ENCODE measurements around the gene B3GNT7.

Gene B3GNT7

DNA sequence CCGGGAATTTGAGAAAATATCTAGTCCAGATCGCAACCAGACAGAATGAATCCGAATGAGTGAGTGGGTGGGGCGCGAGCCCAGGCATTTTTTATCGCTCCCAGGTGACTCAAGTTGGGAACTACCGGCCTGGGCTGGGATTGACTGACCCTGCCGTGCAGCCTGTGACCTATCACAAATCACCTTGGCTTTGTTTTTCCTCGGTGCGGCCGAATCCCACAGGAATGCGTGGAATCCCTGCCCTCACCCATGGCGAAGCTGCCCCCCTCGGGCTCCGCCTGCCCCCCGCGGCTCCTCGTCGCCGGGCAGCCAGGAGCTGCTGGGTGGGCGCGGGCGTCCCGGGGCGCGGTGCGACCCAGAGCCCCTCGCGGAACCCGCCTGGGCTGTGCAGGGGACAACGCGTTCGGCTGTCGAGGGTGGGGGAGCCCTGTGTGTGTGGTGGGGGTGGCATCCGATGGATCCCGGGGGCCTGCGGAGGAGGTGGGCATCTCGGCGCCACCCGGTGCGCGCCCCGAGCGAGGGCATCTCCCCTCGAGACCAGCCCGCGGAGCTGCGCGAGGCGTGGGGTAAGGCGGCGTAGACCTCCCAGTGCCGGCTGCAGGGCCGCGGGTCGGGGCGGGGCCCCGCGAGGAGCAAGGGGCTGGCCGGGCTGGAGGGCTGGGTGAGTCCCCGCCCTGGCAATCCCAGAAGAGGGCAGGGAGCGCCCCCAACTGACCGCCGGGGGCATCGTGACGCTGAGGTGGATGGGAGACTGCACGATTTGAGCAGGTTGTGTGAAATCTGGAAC is 16.5 kb downstream of the B3GNT7 start:
- Histone ChIP-seq H3K4me2 (ENCODE audit: low read depth, low read length, poor library complexity, severe bottlenecking) (no peak overlapping the region), H3K9me3 (ENCODE audit: insufficient read depth, low read depth, low read length) (peaks cover 9% of the 10 kb centered on the region; the same call in 1 of the 2 replicates), H3K36me3 (ENCODE audit: insufficient read depth, low read length) (no peaks in the 10 kb centered on the region), H2AFZ (ENCODE audit: low read length) (no peak overlapping the region), H3K27me3 (ENCODE audit: insufficient read depth, low read length, poor library complexity, severe bottlenecking) (no peaks in the 10 kb centered on the region), H3K79me2 (ENCODE audit: insufficient read depth, low read length) (no peaks in the 10 kb centered on the region), H3K9ac (ENCODE audit: low read depth, low read length, poor library complexity, severe bottlenecking) (no peak overlapping the region), H3K9me2 (replicated peaks; ENCODE audit: low read depth, low read length) (no peaks in the 10 kb centered on the region), H3K4me3 (ENCODE audit: low read length, poor library complexity, severe bottlenecking) (no peak overlapping the region), H3K4me1 (ENCODE audit: insufficient read depth, low read length, poor library complexity, severe bottlenecking) (peaks cover under 1% of the 10 kb centered on the region), H3F3A (ENCODE audit: low read depth) (no peaks in the 10 kb centered on the region), H4K20me1 (ENCODE audit: insufficient read depth, low read length, poor library complexity, severe bottlenecking) (no peaks in the 10 kb centered on the region)
- TF ChIP-seq CTCF (conservative IDR thresholded peaks at IDR 0.05; ENCODE audit: low read length) (no peak; the same call in 1 of the 2 replicates), EZH2phosphoT487 (IDR thresholded peaks at IDR 0.05; ENCODE audit: borderline replicate concordance) (no peak)

GRCh38 chr2:231412618-231412963 is 17.1 kb downstream of the B3GNT7 start:
- Histone ChIP-seq H3K4me3 (ENCODE audit: low read length, poor library complexity, severe bottlenecking) (no peak overlapping the region), H3K9me3 (ENCODE audit: insufficient read depth, low read depth, low read length) (peaks cover 9% of the 10 kb centered on the region; the same call in 1 of the 2 replicates), H2AFZ (ENCODE audit: low read length) (no peak overlapping the region), H3K79me2 (ENCODE audit: insufficient read depth, low read length) (no peaks in the 10 kb centered on the region), H3K27me3 (ENCODE audit: insufficient read depth, low read length, poor library complexity, severe bottlenecking) (no peaks in the 10 kb centered on the region), H3K9me2 (replicated peaks; ENCODE audit: low read depth, low read length) (no peaks in the 10 kb centered on the region), H3K9ac (ENCODE audit: low read depth, low read length, poor library complexity, severe bottlenecking) (no peak overlapping the region), H3K4me1 (ENCODE audit: insufficient read depth, low read length, poor library complexity, severe bottlenecking) (no peaks in the 10 kb centered on the region), H4K20me1 (ENCODE audit: insufficient read depth, low read length, poor library complexity, severe bottlenecking) (no peaks in the 10 kb centered on the region), H3F3A (ENCODE audit: low read depth) (no peaks in the 10 kb centered on the region), H3K4me2 (ENCODE audit: low read depth, low read length, poor library complexity, severe bottlenecking) (no peak overlapping the region), H3K36me3 (ENCODE audit: insufficient read depth, low read length) (no peaks in the 10 kb centered on the region)
- TF ChIP-seq CTCF (conservative IDR thresholded peaks at IDR 0.05; ENCODE audit: low read length), result no peak
- TF ChIP-seq EZH2phosphoT487 (IDR thresholded peaks at IDR 0.05; ENCODE audit: borderline replicate concordance), result no peak

- H3K4me3 ChIP-seq (ENCODE audit: low read length, poor library complexity, severe bottlenecking), result no peak overlapping the region
- no peaks in the 10 kb centered on the region for H3K79me2 ChIP-seq (ENCODE audit: insufficient read depth, low read length)
- H2AFZ ChIP-seq (ENCODE audit: low read length), result no peak overlapping the region
- H3K27me3 ChIP-seq (ENCODE audit: insufficient read depth, low read length, poor library complexity, severe bottlenecking), result no peaks in the 10 kb centered on the region
- no peaks in the 10 kb centered on the region for H3K4me1 ChIP-seq (ENCODE audit: insufficient read depth, low read length, poor library complexity, severe bottlenecking)
- no peak overlapping the region for H3K4me2 ChIP-seq (ENCODE audit: low read depth, low read length, poor library complexity, severe bottlenecking)
- no peaks in the 10 kb centered on the region for H3F3A ChIP-seq (ENCODE audit: low read depth)
- TF ChIP-seq EZH2phosphoT487 (IDR thresholded peaks at IDR 0.05; ENCODE audit: borderline replicate concordance) (no peak), CTCF (conservative IDR thresholded peaks at IDR 0.05; ENCODE audit: low read length) (no peak)
- H3K9me2 ChIP-seq (replicated peaks; ENCODE audit: low read depth, low read length), result no peaks in the 10 kb centered on the region
- no peak overlapping the region for H3K9ac ChIP-seq (ENCODE audit: low read depth, low read length, poor library complexity, severe bottlenecking)
- no peaks in the 10 kb centered on the region for H3K36me3 ChIP-seq (ENCODE audit: insufficient read depth, low read length)
- H4K20me1 ChIP-seq (ENCODE audit: insufficient read depth, low read length, poor library complexity, severe bottlenecking), result no peaks in the 10 kb centered on the region
- peaks cover 9% of the 10 kb centered on the region; the same call in 1 of the 2 replicates for H3K9me3 ChIP-seq (ENCODE audit: insufficient read depth, low read depth, low read length)
Measured at GRCh38 chr2:231413456-231413855, 17.9 kb downstream of the B3GNT7 start.

Data from Loucy (cell line).